Tibial artery (tissue), 4 donors: ENCODE data around the gene GPM6B.

Experiments
- DNase-seq, 2 donors: peaks; one replicate each; pipeline ENCODE4 v3.0.0-alpha.2; 2019
- H3K27ac ChIP-seq, 2 donors: fragments of 200-600 bp; sonication (generic) in 1 of 2; 1 replicate in 1 of 2; 2 replicates in 1 of 2; pipeline ENCODE4 v1.5.1; 2018 to 2019; ENCODE audit warnings: mild to moderate bottlenecking in 1 of 2
- H3K27me3 ChIP-seq, 2 donors: fragments of 200-600 bp; sonication (generic) in 1 of 2; one replicate each; pipeline versions ENCODE4 v1.5.1 to v1.6.0; 2016 to 2019
- H3K36me3 ChIP-seq, 3 donors: fragments of 200-600 bp; sonication (generic) in 2 of 3; one replicate each; pipeline ENCODE4 v1.5.1; 2016 to 2019; ENCODE audit warnings: mild to moderate bottlenecking in 2 of 3
- H3K4me1 ChIP-seq, 4 donors: fragments of 200-600 bp; sonication (generic) in 2 of 4; 1 replicate in 3 of 4; 2 replicates in 1 of 4; pipeline ENCODE4 v1.5.1; 2016 to 2019
- H3K4me3 ChIP-seq, 2 donors: fragments of 200-600 bp; sonication (generic) in 1 of 2; 1 replicate in 1 of 2; 2 replicates in 1 of 2; pipeline ENCODE4 v1.5.1; 2018 to 2019; ENCODE audit warnings: mild to moderate bottlenecking in 2 of 2
- H3K9me3 ChIP-seq, 3 donors: fragments of 200-600 bp; sonication (generic) in 1 of 3; one replicate each; pipeline ENCODE4 v1.5.1; 2016 to 2019
- intact Hi-C: fragments of 100-400 bp; cut with DNase I; formaldehyde crosslinking; loops from one replicate; pipeline ENCODE4 v1.15.0; 2023; ENCODE audit warnings: low total_unique reads
- TF ChIP-seq, protein P1 (sequence below), 2 experiments: fragments of 200-600 bp in 1 of 2; fragments of 450-650 bp in 1 of 2; IDR thresholded peaks; one replicate each; pipeline ENCODE4 v1.5.1; 2017 to 2019; ENCODE audit warnings: antibody characterized with exemption in 2 of 2, mild to moderate bottlenecking in 1 of 2, moderate library complexity in 1 of 2

GPM6B gene

DNA sequence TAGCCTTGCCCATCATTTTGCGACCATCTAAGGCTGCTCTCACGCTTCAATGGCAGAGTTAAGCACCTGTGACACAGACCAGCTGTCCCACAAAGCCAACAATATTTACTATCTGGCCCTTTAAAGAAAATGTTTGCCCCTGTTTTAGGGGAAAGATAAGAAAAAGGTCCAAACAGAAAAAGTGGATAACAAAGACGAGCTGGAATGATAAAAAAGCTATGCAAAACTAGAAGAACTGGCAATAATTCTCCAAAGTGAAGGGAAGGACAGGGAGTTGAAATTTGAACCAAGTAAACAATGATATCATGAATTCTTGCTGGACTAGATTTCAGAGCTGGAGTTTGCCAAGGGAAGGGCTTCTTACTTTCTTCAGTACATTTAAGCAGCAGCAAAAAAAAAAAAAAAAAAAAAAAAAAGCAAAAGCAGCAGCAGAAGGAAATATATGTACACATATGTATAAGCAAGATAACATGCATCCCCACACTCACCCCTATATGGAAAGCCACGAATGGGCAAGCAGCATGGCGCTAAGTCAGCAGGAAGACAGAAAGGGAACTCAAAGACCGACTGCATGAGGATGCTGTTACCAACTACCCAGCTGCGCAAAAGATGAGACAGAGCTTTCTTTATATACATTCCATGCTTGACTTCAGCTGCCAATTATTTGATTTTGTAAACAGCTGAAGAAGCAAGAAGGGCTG, 94.9 kb downstream of the GPM6B start:
- TF ChIP-seq, protein P1, sequence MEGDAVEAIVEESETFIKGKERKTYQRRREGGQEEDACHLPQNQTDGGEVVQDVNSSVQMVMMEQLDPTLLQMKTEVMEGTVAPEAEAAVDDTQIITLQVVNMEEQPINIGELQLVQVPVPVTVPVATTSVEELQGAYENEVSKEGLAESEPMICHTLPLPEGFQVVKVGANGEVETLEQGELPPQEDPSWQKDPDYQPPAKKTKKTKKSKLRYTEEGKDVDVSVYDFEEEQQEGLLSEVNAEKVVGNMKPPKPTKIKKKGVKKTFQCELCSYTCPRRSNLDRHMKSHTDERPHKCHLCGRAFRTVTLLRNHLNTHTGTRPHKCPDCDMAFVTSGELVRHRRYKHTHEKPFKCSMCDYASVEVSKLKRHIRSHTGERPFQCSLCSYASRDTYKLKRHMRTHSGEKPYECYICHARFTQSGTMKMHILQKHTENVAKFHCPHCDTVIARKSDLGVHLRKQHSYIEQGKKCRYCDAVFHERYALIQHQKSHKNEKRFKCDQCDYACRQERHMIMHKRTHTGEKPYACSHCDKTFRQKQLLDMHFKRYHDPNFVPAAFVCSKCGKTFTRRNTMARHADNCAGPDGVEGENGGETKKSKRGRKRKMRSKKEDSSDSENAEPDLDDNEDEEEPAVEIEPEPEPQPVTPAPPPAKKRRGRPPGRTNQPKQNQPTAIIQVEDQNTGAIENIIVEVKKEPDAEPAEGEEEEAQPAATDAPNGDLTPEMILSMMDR (IDR thresholded peaks at IDR 0.05): no peak
- H3K27ac ChIP-seq: no peak overlapping the region
- no peak for DNase-seq
- no peaks in the 10 kb centered on the region for H3K27me3 ChIP-seq
- no peak overlapping the region for H3K4me3 ChIP-seq
- peaks cover 0 to 15% (median 5%) of the 10 kb centered on the region in 4 donors for H3K4me1 ChIP-seq
- intact Hi-C loops: no loop called here
- no peaks in the 10 kb centered on the region for H3K9me3 ChIP-seq
- peaks cover 0 to 7% (median 0%) of the 10 kb centered on the region in 3 donors for H3K36me3 ChIP-seq

DNA sequence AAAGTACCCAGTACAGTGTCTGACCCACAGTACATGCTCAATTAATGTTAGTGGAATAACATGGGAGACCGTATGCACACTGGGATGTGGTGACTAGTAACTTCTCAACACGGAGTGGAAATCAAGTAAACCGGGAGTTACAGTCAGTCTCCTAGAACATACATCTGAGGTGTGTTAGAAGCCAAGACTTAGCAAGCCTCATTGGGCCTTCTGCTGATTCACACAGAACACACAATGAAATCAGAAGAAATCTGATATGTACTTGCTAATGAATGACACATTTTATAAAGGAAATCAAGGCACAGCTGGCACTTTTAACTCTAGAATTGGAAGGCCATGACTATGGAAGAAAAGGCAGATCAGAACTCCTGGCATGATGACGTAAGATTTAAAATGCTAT, 95.5 kb downstream of the GPM6B start:
- no peak for DNase-seq
- no peaks in the 10 kb centered on the region for H3K27me3 ChIP-seq
- no peak overlapping the region for H3K27ac ChIP-seq
- peaks cover 0 to 7% (median under 1%) of the 10 kb centered on the region in 3 donors for H3K36me3 ChIP-seq
- no peaks in the 10 kb centered on the region for H3K9me3 ChIP-seq
- H3K4me3 ChIP-seq: no peak overlapping the region
- TF ChIP-seq, protein P1 (IDR thresholded peaks at IDR 0.05): no peak
- peaks cover 0 to 15% (median 5%) of the 10 kb centered on the region in 4 donors for H3K4me1 ChIP-seq
- intact Hi-C loops: no loop called here
